Uterus (tissue), 2 donors: ENCODE data around the gene TRIM44.

Experiments used
- CTCF ChIP-seq, 4 experiments: fragments of 200-600 bp in 2 of 4; fragments of 450-650 bp in 2 of 4; sonication (generic) in 2 of 4; IDR thresholded peaks; one replicate each; pipeline ENCODE4 v1.5.1; 2016 to 2019; ENCODE audit warnings: antibody characterized with exemption in 4 of 4, mild to moderate bottlenecking in 2 of 4, moderate library complexity in 1 of 4
- POLR2A ChIP-seq, 2 donors: fragments of 450-650 bp; IDR thresholded peaks; one replicate each; pipeline ENCODE4 v1.6.1; 2016; ENCODE audit warnings: antibody characterized with exemption in 2 of 2, mild to moderate bottlenecking in 1 of 2, moderate library complexity in 1 of 2

- TF ChIP-seq CTCF (IDR thresholded peaks at IDR 0.05) = no peak
- no peak for TF ChIP-seq POLR2A (IDR thresholded peaks at IDR 0.05)
These were observed 177.0 kb downstream of the TRIM44 start for GRCh38 chr11:35839368-35840161.
